ENCODE data around the gene ADI1.

ADI1 gene, protein sequence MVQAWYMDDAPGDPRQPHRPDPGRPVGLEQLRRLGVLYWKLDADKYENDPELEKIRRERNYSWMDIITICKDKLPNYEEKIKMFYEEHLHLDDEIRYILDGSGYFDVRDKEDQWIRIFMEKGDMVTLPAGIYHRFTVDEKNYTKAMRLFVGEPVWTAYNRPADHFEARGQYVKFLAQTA

DNA sequence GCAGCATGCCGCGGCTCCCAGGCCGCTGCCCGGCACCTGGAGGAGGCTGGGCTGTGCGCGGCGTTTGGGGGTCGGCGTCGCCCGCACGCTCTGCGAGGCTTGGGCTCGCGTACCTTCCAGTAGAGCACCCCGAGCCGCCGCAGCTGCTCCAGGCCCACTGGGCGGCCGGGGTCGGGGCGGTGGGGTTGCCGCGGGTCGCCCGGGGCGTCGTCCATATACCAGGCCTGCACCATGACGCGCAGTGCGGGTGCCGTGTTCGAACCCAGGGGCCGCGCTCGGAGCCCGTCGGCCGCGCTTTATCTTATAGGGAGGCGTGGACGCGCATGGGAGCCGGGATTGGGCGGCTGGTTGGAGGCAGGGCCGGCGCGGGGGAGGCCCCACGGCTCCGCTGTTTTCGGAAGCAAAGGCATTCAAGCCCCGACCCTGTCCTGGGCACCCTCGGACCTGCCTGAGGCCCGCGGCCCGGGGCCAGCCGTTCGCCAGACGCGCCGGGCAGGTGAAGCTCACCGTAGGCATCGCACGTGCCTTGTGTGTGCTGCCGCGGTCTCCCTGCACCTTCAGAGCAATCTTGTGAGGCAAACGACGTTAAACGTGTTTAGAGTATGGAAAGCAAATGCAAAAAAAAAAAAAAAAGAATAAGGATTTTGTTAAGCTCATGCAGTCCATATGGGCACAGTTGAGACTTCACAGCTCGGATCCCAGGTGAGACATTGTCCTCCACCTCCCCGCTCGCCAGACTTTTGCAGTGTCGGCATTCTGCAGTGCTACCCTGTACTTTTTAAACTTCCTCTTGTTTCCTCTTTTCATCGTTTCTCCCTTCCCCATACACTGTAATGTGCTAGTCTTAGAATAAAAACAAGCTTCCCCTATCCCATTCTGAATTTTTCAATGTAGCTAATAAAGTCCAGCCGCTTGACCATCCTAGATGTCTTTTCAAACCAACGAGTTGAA is at the start of gene ADI1:
ADI1 (minus strand) TSS at position 277 of the 951 bp plus-strand sequence; CDS start at position 233, 44 bp downstream.
- DNase-seq (ENCODE audit: low read depth in 1 of 2, low spot score in 1 of 2) = peak; percentile 62 to 75

DNA sequence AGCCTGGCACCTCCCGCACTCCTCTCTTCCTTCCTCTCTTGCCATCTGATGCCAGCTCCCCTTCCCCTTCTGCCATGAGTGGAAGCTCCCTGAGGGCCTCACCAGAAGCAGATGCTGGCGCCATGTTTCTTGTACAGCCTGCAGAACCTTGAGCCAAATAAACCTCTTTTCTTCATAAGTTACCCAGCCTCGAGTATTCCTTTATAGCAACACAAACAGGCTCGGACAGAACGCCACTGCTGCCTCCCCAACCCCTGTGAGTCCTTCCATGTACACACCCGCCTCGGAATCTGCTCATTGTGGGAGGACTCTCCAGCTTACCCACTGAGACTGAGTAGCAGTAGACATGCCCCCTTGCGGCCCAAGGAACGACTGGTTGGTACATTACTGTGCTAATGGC is 47.5 kb upstream of the ADI1 start:
- DNase-seq (ENCODE audit: low read depth in 1 of 2, low spot score in 1 of 2) = no peak

DNA sequence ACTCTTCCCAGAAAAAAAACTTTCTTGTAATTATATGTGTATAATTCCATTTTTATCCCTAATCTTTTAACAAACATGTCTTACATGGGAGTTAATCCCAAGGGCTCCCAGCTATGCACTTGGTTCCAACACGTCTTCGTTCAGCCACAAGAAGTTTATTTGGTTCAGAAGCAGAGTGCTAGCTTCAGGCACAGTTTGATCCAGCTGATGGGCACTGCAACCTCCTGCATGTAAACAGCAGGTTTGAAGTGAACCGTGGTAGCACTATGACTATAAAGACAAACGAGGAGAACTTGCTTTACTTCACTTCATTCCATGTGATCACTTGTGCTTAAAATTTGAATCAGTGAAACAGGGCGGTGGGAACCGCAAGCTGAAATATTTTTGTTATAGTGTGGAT is 45.8 kb upstream of the ADI1 start:
- no peak for DNase-seq (ENCODE audit: low read depth in 1 of 2, low spot score in 1 of 2)

DNA sequence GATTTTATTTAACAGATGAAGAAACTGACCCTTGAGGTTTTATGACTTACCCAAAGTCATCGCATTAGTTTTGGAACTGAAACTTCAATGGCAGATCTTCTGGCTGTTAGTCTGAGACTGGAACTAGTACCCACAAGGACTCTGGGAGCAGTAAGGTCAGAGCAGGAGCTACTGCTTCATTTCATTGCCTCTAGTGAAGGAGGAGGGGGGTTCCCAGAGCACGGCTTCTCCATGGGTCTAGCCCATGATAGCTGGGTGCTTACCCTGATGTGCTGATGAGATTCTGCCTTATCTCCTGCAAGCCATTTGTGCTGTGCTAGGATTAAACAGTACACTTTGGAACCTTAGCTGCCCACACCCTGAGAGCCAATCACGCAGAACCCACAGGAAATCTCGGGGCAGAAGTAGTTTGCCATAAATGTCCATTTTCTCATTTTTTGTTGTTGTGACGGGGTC is 44.2 kb upstream of the ADI1 start:
- DNase-seq (ENCODE audit: low read depth in 1 of 2, low spot score in 1 of 2) = no peak

DNA sequence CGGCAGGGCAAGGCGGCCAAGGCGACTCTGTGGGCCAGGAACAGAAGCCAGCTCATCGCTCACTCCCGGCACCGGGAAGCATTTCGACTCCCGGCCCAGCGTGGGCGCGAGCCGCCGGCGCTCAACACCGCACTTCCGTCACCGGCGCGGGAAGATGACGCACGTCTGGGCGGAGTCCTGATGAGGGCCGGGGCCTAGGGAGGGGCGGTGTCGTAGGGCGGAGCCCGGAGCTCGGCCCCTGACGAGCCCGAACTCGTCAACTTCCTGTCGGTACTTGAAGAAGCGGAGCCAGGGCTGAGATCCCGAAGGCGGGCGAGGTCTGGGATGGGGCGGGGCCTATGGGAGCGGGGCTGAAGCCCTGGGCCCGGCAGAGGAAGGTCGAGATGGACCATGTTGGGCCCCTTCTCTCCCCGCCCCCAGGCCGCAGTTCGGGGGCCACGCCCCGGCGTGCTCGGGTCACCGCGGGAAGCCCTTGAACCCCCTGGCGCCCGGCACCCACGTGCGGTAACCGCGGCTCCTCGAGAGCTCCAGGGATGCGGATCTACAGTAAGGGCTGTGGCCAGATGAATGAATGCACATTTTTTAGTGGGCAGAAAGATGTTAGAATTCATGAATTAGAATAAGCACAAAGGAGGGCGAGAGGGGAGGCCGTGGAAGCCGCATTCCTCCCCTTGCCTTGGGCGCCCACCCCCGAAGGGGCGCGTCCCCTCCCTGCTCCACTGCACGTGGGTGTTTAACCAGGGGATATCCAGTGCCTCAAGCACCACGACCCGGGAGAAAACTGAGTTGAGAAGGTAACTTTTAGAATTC is 39.1 kb upstream of the ADI1 start, which contains the start of gene RNASEH1:
RNASEH1 (minus strand) TSS at position 129 of the 810 bp plus-strand sequence; CDS start at position 56, 73 bp downstream.
- peak; percentile 98 to 99 for DNase-seq (ENCODE audit: low read depth in 1 of 2, low spot score in 1 of 2)

- peak in 1 of 2 donors; percentile 12 for DNase-seq (ENCODE audit: low read depth in 1 of 2, low spot score in 1 of 2)
These were observed 38.4 kb upstream of the ADI1 start for GRCh38 chr2:3557639-3558204.

DNA sequence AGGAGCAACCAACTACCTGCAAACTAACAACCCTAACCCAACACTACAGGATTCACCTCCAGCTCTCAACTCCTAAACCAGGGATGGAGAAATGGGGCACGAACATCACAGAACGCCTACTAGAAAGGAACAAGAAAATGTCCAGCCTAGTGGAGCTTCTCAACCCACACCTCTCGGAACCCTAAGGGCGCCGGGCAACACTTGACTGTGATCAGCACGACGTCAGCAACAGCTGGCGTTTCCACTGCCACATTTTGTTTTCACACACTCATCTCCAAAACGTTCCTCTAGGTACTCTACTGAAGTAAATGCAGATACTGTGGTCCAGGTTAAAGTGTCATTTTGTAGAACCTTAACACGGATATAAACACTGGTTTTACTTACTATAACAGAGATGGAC is 34.6 kb upstream of the ADI1 start:
- DNase-seq (ENCODE audit: low read depth in 1 of 2, low spot score in 1 of 2) = no peak

DNA sequence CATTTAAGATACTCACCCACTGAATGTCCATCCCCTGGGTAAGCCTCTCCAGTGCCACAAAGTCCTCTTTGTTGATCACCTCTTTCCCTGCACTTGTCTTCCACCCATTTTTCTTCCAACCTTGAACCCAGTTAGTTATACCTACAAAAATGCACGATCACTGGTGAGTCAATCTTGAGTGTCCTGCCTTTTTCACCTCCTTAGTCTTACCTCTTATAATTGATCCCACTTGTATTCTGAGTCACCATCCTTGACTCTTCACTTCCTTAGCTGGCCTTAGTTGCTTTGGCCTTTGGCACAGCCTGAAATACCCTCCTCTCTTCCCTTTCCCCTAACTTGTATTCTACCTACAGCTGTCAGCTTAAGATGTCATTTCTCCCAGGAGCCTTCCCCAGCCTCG is 28.6 kb upstream of the ADI1 start:
- DNase-seq (ENCODE audit: low read depth in 1 of 2, low spot score in 1 of 2) = no peak

GRCh38 chr2:3545788-3546478 is 26.6 kb upstream of the ADI1 start:
- no peak for DNase-seq (ENCODE audit: low read depth in 1 of 2, low spot score in 1 of 2)

GRCh38 chr2:3543023-3543683 is 23.8 kb upstream of the ADI1 start:
- DNase-seq (ENCODE audit: low read depth in 1 of 2, low spot score in 1 of 2) = no peak

GRCh38 chr2:3542107-3542506 is 22.8 kb upstream of the ADI1 start:
- DNase-seq (ENCODE audit: low read depth in 1 of 2, low spot score in 1 of 2) = no peak

DNA sequence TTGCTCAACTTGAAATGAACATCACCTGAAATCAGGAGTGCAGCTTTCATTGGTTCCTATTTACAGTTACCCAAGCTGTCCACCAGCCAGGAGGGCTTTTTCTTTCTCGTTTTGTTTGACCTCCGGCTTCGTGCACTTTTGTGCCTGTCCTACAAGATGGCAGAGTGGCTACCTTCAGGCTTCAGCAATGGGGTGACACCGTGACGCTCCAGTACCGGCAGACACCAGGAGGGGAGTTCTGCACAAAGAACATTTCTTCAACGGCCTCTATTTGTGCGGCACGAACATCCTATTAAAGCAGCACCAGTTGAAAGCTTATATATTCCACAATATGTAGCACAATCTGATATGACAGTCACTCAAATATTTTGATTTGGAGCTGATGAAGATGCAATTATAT is 20.5 kb upstream of the ADI1 start:
- no peak for DNase-seq (ENCODE audit: low read depth in 1 of 2, low spot score in 1 of 2)

DNA sequence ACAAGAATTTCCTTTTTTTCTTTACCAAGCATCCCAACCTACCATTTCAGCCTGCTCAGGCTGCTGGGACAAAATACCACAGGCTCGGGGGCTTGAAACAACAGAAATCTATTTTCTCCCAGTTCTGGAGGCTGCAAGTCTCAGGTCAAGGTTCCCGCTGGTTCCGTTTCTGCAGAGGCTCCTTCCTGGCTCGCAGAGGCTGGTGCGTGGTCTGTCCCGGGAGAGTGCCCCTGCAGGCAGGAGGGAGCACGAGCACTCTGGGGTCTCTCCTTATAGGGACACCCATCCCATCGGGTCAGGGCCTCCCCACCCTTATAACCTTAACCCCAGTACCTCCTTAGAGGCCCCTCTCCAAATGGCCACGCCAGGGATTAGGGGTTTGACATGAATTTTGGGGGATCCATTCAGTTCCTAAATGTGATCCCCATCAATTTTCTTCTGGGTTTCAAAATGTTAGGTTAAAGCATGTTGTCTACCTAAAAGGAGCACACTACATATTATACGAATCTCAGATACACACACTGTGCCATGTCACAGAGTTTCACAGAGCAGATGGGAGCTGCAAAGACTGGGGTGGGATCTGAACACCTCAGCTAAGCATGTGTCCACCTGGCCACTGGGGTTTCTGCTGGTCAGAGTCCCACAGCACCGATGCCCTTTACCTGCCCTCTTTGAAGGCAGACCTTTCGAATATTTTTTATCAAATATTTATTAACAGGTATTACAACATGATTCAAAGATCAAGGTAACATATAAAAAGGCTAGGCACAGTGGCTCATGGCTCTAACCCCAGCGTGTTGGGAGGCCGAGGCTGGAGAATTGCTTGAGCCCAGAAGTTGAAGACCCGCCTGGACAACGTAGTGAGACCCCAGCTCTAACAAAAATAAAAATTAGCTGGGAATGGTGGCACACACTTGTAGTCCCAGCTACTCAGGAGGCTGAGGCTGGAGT is 17.6 kb upstream of the ADI1 start:
- no peak for DNase-seq (ENCODE audit: low read depth in 1 of 2, low spot score in 1 of 2)

DNA sequence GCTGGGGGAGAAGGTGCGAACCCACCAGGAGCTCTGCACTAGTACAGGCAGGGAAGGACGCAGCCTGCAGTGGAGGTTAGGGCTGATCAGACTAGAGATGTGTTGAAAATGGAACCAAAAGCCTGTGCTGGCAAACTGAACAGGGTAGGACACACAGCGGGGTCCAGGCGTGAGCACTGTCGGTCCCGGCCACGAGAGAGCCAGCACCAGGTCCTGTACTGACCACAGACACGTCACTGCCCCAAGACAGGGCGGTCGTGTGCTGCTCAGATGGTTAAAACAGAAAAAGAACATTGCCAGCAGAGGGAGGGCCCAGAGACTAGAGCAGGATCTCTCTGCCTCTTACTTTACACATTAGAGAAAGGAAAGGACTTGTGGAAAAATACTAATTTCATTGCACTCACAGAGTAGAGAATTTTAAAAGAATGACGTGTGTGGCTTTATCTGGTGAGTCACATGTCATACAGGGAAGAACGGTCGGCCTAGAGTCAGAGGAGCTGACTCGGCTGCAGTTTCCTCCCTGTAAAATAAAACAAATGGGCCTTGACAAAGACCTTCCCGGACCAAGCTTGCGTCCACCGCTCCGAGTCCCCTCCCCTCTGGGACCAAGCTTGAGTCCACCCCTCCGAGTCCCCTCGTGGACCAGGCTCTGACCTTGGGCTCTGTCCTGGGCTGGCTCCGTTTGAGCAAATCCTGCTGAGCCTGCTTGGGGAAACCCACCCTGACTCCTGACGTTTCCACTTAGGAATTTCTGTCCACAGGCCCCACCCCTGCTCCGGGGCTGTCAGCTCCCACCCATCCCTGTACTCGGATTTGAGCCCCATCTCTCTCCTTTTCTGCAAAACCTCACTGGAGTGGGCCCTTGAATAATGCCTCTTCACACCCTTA is 16.7 kb upstream of the ADI1 start:
- no peak for DNase-seq (ENCODE audit: low read depth in 1 of 2, low spot score in 1 of 2)

- DNase-seq (ENCODE audit: low read depth in 1 of 2, low spot score in 1 of 2) = no peak
These were observed 16.1 kb upstream of the ADI1 start for GRCh38 chr2:3535467-3535793.

DNA sequence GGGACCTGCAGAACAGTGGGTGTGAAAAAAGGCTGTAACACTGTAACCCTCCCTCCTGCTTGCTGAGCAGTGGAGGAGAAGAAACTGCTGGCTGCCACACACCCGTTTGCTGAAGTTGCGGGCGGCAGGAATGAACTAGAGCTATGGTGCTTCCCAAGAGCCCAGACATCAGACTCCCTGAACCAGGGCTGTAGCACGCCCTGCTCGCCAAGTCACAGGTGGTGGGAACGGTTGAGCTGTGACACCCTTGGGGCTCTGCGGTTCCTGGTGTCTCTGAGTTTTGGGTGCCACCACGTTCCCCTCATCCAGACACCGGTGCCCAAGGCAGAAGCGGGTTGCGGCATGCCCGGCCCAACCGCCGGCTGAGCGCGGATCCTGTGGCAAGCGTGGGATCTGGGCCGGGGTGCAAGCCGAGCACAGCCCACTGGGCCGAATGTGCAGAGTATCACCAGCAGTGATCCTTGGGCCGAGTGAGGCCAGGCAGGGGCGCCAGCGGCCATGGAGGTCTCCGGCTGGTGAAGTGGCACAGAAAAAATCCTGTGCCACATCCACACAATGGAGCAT is 15.0 kb upstream of the ADI1 start:
- no peak for DNase-seq (ENCODE audit: low read depth in 1 of 2, low spot score in 1 of 2)

- DNase-seq (ENCODE audit: low read depth in 1 of 2, low spot score in 1 of 2) = no peak
These were observed 14.5 kb upstream of the ADI1 start for GRCh38 chr2:3533836-3534235.

- DNase-seq (ENCODE audit: low read depth in 1 of 2, low spot score in 1 of 2) = no peak
These were observed 13.6 kb upstream of the ADI1 start for GRCh38 chr2:3532941-3533340.

Measured in activated CD4-positive, alpha-beta T cell treated with anti-CD3 and anti-CD28 coated beads, Interleukin-2, amount 50 U/mL, for 24 hours (primary cell).